Measurements from ENCODE around the gene EYA3. TPM values are rescaled to one million over a fixed set of nuclear protein-coding genes. Genes with fewer than 3 reads are reported as not detected.

The EYA3 gene
- total RNA-seq, 2 donors from 2014 or later = 16.7 to 19.4 TPM

DNA sequence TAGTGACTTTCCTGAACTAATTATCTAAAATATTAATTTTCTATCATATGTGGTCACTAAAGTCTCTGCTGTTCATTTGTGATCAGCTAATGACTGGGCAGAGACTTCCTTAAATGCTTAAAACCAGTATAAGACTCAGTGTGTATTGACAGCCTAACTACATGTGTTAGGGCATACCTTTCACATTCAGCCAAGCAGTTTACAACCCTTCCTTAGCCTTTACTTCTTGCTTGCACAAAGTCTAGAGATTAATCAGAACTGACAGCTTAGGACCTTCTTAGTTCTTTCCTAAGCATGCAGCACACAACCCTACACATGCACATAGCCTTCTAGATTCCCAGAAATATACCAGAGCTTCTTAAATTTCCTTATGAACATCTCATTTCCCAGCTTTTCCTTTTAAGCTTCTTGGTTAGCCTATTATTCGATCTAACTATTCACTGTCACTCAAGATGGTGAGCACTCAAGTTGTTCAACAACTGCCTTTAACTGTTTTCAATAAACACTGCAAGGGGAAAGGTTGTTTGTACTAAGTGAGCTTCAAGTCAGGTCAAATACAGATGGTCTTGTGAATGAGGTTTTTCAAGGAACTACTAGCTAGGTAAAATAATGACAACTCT lies 13.4 kb downstream of the EYA3 start:
- Histone ChIP-seq H3K36me3 (no peaks in the 10 kb centered on the region), H3K27ac (peak overlapping the region in 1 of 2 donors; percentile 4), H3K4me1 (replicated peaks) (peaks cover 8% of the 10 kb centered on the region), H3K9me3 (no peaks in the 10 kb centered on the region), H3K27me3 (replicated peaks; ENCODE audit: insufficient read depth) (no peaks in the 10 kb centered on the region), H3K4me3 (no peak overlapping the region)
- 69% methylated on average over 1 of the region's 1 CpG for WGBS
- no peak for TF ChIP-seq POLR2A (IDR thresholded peaks at IDR 0.05)
- TF ChIP-seq, protein P1, sequence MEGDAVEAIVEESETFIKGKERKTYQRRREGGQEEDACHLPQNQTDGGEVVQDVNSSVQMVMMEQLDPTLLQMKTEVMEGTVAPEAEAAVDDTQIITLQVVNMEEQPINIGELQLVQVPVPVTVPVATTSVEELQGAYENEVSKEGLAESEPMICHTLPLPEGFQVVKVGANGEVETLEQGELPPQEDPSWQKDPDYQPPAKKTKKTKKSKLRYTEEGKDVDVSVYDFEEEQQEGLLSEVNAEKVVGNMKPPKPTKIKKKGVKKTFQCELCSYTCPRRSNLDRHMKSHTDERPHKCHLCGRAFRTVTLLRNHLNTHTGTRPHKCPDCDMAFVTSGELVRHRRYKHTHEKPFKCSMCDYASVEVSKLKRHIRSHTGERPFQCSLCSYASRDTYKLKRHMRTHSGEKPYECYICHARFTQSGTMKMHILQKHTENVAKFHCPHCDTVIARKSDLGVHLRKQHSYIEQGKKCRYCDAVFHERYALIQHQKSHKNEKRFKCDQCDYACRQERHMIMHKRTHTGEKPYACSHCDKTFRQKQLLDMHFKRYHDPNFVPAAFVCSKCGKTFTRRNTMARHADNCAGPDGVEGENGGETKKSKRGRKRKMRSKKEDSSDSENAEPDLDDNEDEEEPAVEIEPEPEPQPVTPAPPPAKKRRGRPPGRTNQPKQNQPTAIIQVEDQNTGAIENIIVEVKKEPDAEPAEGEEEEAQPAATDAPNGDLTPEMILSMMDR (IDR thresholded peaks at IDR 0.05) = no peak
- no peak for TF ChIP-seq POLR2AphosphoS5 (IDR thresholded peaks at IDR 0.05)
- no peak for DNase-seq (ENCODE audit: low spot score)
- intact Hi-C loops (cut with DNase I) = no loop called here

DNA sequence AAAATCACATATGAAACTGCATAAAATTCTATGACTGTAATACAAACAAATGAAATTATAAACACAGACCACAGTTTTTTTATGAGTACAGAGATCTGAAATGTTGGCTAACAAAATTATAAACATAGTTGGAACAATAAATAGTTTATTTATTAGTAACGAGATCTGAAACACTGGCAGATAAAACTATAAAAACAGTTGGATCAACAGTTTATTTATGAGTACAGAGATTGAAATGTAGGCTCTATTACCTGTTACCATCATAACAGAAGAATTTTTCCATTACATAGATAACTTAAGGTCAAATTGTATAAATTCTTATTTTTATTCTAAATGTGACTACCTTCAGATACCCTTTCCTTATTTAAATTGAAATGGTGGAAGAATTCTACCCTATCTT lies 14.5 kb downstream of the EYA3 start:
- TF ChIP-seq POLR2A (IDR thresholded peaks at IDR 0.05) (no peak), POLR2AphosphoS5 (IDR thresholded peaks at IDR 0.05) (no peak)
- TF ChIP-seq, protein P1 (IDR thresholded peaks at IDR 0.05) = no peak
- intact Hi-C loops (cut with DNase I) = no loop called here
- Histone ChIP-seq H3K36me3 (no peaks in the 10 kb centered on the region), H3K27ac (peak overlapping the region in 1 of 2 donors; percentile 4), H3K27me3 (replicated peaks; ENCODE audit: insufficient read depth) (no peaks in the 10 kb centered on the region), H3K9me3 (no peaks in the 10 kb centered on the region), H3K4me3 (no peak overlapping the region), H3K4me1 (replicated peaks) (peaks cover 8% of the 10 kb centered on the region)
- 30% methylated on average over 1 of the region's 1 CpG for WGBS
- DNase-seq (ENCODE audit: low spot score) = no peak

DNA sequence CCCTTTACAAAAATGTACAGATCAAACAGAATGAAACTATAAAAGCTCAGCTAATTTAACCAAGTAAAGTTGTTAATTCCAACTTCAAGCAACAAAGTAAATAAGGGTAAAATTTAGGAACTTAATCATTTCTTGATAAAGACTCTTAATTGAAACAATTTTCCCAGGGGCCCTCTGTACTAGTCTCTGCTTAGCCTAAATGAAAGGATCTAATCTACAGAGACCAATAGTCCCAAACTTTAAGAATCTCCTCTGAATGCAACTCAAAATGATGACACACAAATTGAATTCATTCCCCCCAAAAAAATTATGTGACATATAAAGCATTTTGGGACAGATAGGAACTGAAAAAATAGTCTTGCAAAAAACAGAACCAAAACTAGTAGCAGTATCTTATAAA lies 16.6 kb downstream of the EYA3 start:
- Histone ChIP-seq H3K27me3 (replicated peaks; ENCODE audit: insufficient read depth) (no peaks in the 10 kb centered on the region), H3K9me3 (no peaks in the 10 kb centered on the region), H3K36me3 (no peaks in the 10 kb centered on the region), H3K27ac (no peak overlapping the region), H3K4me1 (replicated peaks) (peaks cover 10% of the 10 kb centered on the region), H3K4me3 (no peak overlapping the region)
- TF ChIP-seq POLR2A (IDR thresholded peaks at IDR 0.05) = no peak
- TF ChIP-seq, protein P1 (IDR thresholded peaks at IDR 0.05) = no peak
- no peak for TF ChIP-seq POLR2AphosphoS5 (IDR thresholded peaks at IDR 0.05)
- intact Hi-C loops (cut with DNase I) = no loop called here
- no peak for DNase-seq (ENCODE audit: low spot score)

DNA sequence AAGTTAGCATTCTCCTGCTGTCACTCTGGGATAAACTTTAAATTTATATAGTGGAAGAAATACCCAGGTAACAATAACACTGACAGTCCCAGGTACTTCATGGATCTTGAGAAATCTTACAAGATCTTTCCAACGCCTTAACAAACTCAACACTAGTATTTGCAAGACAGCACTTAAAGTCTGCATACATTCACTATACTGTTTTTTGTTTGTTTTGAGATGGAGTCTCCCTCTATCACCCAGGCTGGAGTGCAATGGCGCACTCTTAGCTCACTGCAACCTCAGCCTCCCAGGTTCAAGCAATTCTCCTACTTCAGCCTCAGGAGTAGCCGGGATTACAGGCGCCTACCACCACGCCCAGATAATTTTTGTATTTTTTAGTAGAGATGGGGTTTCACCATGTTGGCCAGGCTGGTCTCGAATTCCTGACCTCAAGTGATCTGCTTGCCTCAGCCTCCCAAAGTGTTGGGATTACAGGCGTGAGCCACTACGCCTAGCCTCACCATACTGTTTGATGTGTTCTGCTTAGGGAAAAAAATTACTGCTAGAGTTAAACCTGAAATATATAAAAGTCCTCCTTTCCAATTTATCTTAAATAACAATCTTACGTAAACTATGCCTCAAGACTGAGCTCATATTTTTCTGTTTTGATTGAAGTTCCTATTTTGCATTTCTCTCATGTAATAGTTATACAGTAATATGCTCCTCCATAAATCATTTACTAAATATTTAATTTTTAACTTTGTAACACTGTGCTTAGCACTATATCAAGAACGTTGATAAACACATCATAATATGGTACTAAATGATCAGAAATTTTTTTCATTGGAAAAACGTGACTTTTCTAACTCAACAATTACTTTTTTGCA lies 17.5 kb downstream of the EYA3 start:
- intact Hi-C loops (cut with DNase I) = no loop called here
- no peak for TF ChIP-seq POLR2A (IDR thresholded peaks at IDR 0.05)
- TF ChIP-seq, protein P1 (IDR thresholded peaks at IDR 0.05) = no peak
- no peak for TF ChIP-seq POLR2AphosphoS5 (IDR thresholded peaks at IDR 0.05)
- DNase-seq (ENCODE audit: low spot score) = no peak

More for the DNA sequence above, 17.5 kb downstream of the EYA3 start:
- no peaks in the 10 kb centered on the region for H3K27me3 ChIP-seq (replicated peaks; ENCODE audit: insufficient read depth)
- H3K36me3 ChIP-seq = no peaks in the 10 kb centered on the region
- H3K9me3 ChIP-seq = no peaks in the 10 kb centered on the region
- no peak overlapping the region for H3K4me3 ChIP-seq
- H3K4me1 ChIP-seq (replicated peaks) = peaks cover 10% of the 10 kb centered on the region
- 83% methylated on average over 11 of the region's 11 CpGs for WGBS
- no peak overlapping the region for H3K27ac ChIP-seq
